ENCODE data around the gene PRTFDC1. TPM values are rescaled to one million over a fixed set of nuclear protein-coding genes. Genes with fewer than 3 reads are reported as not detected.

PRTFDC1 gene
- total and polyA plus RNA-seq, 2 donors (not counting 3 experiments of a cell fraction or from before 2014, with no cell fraction given), result 22.0 to 27.0 TPM

- no peak overlapping the region for H3K9ac ChIP-seq (replicated peaks; ENCODE audit: extremely low read depth, insufficient read depth, low read length)
- no peaks in the 10 kb centered on the region for H3K9me1 ChIP-seq (replicated peaks; ENCODE audit: control insufficient read depth, extremely low read depth, insufficient read depth, low read length)
- no peak overlapping the region for H2AFZ ChIP-seq (ENCODE audit: low read depth, low read length)
- no peaks in the 10 kb centered on the region for H3K9me3 ChIP-seq (replicated peaks; ENCODE audit: control insufficient read depth, insufficient read depth, low read length)
- no peaks in the 10 kb centered on the region for H3K36me3 ChIP-seq (ENCODE audit: control insufficient read depth in 2 of 2, extremely low read depth in 1 of 2, insufficient read depth in 2 of 2, low read length in 2 of 2)
- no peaks in the 10 kb centered on the region for H3K4me1 ChIP-seq (ENCODE audit: control insufficient read depth, extremely low read depth, insufficient read depth, low read length)
- intact Hi-C loops (cut with micrococcal nuclease), result no loop called here
- BruUV-seq (replicated peaks), result no TSS peak
- FAIRE-seq (no peak), DNase-seq (ENCODE audit: low read depth, low spot score) (no peak)
- H3K27ac ChIP-seq (ENCODE audit: insufficient read depth, low read depth, low read length), result no peak overlapping the region
- no peaks in the 10 kb centered on the region for H3K79me2 ChIP-seq (ENCODE audit: control insufficient read depth, insufficient read depth, low read length)
- no peak overlapping the region for H3K4me2 ChIP-seq (ENCODE audit: insufficient read depth, low read length)
- no peak overlapping the region for H3K4me3 ChIP-seq (replicated peaks in 1 of 3; ENCODE audit: insufficient read depth in 1 of 3, low read depth in 1 of 3, low read length in 3 of 3)
- ChIA-PET POLR2A (no interaction called here), CTCF (no interaction called here)
- dilution Hi-C loops (cut with MboI; ENCODE audit: extremely low pct_ligation_motif_present, low sequenced_read_pairs), result no loop called here
- no peaks in the 10 kb centered on the region for H4K20me1 ChIP-seq (replicated peaks; ENCODE audit: control insufficient read depth, extremely low read depth, insufficient read depth, low read length)
- TF ChIP-seq POLR2AphosphoS5 (IDR thresholded peaks at IDR 0.05; ENCODE audit: insufficient read depth, low read depth, low read length) (no peak), JUN (IDR thresholded peaks at IDR 0.05; ENCODE audit: borderline replicate concordance, insufficient read depth, insufficient read length, low read depth) (no peak), EZH2 (IDR thresholded peaks at IDR 0.05; ENCODE audit: borderline replicate concordance, low read depth, low read length, severe bottlenecking) (no peak), GATA2 (IDR thresholded peaks at IDR 0.05; ENCODE audit: insufficient read depth, insufficient read length, low read depth, low read length) (no peak), MAX (IDR thresholded peaks at IDR 0.05; ENCODE audit: insufficient read depth, insufficient read length) (no peak), CTCF (IDR thresholded peaks at IDR 0.05; ENCODE audit: extremely low read depth in 1 of 2, insufficient read depth in 1 of 2, low read depth in 1 of 2, low read length in 2 of 2) (no peak), POLR2A (IDR thresholded peaks at IDR 0.05; ENCODE audit: low read depth, low read length) (no peak), FOS (IDR thresholded peaks at IDR 0.05; ENCODE audit: borderline replicate concordance, insufficient read depth, low read length) (no peak), MYC (IDR thresholded peaks at IDR 0.05; ENCODE audit: low read depth, low read length) (no peak)
- peaks cover 0 to 3% of the 10 kb centered on the region in 2 experiments for H3K27me3 ChIP-seq (ENCODE audit: control insufficient read depth in 2 of 2, insufficient read depth in 2 of 2, low read length in 2 of 2)
Measured at GRCh38 chr10:24974976-24975375, 22.6 kb upstream of the PRTFDC1 start.

Measured in endothelial cell of umbilical vein (primary cell).